T-helper 2 cell treated with Interferon-gamma antibody and Interleukin-4, amounts not matched to agents 100 ng/mL and 5 ng/mL, for 36 hours (primary cell): ENCODE results near the gene TIMM29. TPM values are rescaled to one million over a fixed set of nuclear protein-coding genes. Genes with fewer than 3 reads are reported as not detected.
"Not testable (repeated sequence)": the region's sequence is repeated elsewhere in the genome, so short reads cannot be mapped to it uniquely, and the experiment has no call there.

Experiments
- intact Hi-C: fragments of 100-400 bp; cut with micrococcal nuclease; formaldehyde crosslinking; loops from one replicate; pipeline ENCODE4 v1.15.1; 2023
- total RNA-seq: library from RNA; stranded (reverse); gene quantifications from 2 replicates; pipeline ENCODE4 v1.2.3, GENCODE V29; 2022

TIMM29 gene
- total RNA-seq, 1 donor from 2014 or later = 22.8 TPM

DNA sequence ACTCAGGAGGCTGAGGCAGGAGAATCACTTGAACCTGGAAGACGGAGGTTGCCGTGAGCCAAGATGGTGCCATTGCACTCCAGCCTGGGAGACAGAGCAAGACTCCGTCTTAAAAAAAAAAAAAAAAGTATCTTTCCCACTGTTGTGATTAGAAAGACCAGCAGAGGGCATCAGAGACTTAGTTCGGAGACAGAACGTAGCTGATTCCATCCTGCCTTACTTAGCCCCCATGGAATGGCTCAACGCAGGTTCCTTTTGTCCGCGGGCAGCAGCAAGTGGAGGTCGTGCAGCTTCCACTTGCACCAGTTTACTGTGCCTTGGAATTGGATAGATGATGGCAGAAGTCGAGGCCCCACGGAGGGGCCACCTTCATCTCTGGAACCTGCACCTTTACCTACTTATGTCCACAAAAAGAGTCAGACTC, 8.1 kb downstream of the TIMM29 start:
- intact Hi-C loops = no loop called here

GRCh38 chr19:10941649-10942048, 13.0 kb downstream of the TIMM29 start:
- intact Hi-C loops = loop anchor here (10.0 kb wide), 1 partner anchor 263 kb away; no protein-coding TSS in a partner anchor

DNA sequence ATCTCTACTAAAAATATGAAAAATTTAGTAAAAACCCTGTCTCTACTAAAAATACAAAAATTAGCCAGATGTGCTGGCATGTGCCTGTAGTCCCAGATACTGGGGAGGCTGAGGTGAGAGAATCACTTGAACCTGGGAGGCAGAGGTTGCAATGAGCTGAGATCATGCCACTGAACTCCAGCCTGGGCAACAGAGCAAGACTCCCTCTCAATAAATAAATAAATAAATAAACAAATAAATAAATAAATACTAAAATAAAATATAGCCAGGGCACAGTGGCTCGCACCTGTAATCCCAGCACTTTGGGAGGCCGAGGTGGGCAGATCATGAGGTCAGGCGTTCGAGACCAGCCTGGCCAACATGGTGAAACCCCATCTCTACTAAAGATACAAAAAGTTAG, 14.8 kb downstream of the TIMM29 start:
- intact Hi-C loops = loop anchor here (10.0 kb wide), 1 partner anchor 261 kb away; no protein-coding TSS in a partner anchor

GRCh38 chr19:10945264-10945663, 16.7 kb downstream of the TIMM29 start:
- intact Hi-C loops = loop anchor here (10.0 kb wide), 1 partner anchor 260 kb away; no protein-coding TSS in a partner anchor

- intact Hi-C loops = loop anchor here (10.0 kb wide), 1 partner anchor 258 kb away; no protein-coding TSS in a partner anchor
Measured at GRCh38 chr19:10946958-10947657, 18.5 kb downstream of the TIMM29 start.

DNA sequence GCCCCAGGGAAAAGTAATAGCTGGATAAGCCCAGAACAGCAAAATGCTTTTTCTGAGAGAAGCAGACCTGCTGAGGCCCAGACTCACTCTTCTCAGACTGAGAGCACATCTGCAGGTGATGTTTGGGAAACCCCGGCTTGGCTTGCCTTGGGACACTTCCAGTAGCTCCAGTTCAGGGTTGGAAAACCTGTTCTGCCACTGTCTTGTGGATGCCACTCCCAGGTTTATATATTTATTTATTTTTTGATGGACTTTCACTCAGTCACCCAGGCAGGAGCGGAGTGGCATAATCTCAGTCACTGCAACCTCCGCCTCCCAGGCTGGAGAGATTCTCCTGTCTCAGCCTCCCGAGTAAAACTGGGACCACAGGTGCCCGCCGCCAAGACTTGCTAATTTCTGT, 24.2 kb downstream of the TIMM29 start:
- intact Hi-C loops = no loop called here

GRCh38 chr19:10959277-10959968, 30.8 kb downstream of the TIMM29 start:
- intact Hi-C loops = not testable (repeated sequence)

- intact Hi-C loops = loop anchor here (1.0 to 2.0 kb wide), 4 partner anchors 32 to 475 kb away; partner anchors contain the start of genes LDLR, ODAD3, PRKCSH and TIMM29
Measured at GRCh38 chr19:10960314-10961072, 31.9 kb downstream of the TIMM29 start, which contains the start of gene SMARCA4. TSS of gene SMARCA4 (plus strand) at chr19:10961030. CDS start at chr19:10984152, 23,122 bp downstream.

DNA sequence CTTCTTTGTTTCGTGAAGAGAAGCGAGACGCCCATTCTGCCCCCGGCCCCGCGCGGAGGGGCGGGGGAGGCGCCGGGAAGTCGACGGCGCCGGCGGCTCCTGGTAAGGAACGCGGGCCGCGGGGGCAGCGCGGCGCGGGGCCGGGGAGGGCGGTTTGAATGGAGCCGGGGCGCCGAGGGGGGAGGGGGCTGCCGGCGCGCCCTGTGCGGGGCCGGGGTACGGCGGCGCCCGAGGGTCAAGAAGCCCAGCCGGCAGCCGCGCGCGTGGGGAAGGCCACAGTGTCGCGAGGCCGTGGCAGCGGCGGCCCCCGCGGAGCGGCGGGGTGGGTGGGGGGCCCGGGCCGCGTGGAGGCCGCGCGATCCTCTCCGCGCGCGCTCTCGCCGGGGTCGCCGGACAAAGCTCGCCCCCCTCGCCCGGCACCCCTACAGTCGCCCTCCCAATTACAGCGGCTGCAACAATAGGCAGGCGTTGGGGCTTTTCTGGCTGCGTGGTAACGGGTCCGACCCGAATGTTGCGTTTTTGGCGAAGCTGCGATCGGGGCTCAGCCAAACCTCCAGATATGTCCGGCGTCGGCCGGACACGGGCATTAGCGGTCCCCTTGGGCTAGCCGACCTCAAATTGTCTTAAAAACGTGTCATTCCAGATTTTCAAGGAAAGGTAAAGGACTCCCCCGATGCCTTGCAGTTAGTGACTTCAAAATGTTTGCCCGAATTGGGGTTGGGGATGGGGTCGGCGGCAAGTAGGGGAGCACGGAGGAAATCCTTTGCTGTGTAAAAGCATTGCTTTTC, 32.7 kb downstream of the TIMM29 start:
- intact Hi-C loops = loop anchor here (1.0 to 2.0 kb wide), 2 partner anchors 128 to 474 kb away; partner anchors contain the start of genes LDLR, ODAD3 and PRKCSH

- intact Hi-C loops = no loop called here
Measured at GRCh38 chr19:10962863-10963262, 34.3 kb downstream of the TIMM29 start.

DNA sequence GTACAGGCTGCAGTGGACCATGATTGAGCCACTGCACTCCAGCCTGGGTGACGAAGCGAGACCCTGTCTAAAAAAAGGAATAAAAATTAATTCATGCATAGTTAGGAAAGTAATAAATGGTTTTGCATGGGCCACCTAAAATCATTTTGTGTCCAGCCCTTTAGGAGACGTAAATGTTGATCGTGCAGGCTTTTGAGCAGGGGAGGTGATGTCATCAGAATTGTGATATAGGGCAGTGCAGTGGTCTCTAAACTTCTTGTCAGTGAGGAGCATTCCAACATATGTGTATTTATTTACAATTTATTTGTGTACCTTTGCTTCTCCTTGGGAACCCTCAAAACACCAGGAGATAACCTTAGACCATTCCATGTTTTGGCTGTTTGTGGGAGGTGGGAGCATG, 35.3 kb downstream of the TIMM29 start:
- intact Hi-C loops = no loop called here

- intact Hi-C loops = no loop called here
Measured at GRCh38 chr19:10964903-10965302, 36.3 kb downstream of the TIMM29 start.

DNA sequence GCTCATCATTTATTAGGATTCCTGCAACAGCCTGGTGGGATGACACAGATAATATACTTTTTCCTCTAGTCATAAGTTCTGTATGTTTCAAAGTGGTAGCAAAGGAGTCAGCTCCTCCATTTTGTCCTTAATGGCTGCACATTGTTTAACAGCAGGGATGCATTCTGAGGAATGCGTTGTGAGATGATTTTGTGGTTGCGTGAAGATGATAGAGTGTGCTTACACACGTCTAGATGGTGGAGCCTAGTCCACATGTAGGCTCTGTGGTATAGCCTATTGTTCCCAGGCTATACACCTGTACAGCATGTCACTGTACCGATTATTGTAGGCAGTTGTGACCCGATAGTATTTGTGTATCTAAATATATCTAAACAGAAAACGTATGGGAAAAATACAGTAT, 36.8 kb downstream of the TIMM29 start:
- intact Hi-C loops = no loop called here

DNA sequence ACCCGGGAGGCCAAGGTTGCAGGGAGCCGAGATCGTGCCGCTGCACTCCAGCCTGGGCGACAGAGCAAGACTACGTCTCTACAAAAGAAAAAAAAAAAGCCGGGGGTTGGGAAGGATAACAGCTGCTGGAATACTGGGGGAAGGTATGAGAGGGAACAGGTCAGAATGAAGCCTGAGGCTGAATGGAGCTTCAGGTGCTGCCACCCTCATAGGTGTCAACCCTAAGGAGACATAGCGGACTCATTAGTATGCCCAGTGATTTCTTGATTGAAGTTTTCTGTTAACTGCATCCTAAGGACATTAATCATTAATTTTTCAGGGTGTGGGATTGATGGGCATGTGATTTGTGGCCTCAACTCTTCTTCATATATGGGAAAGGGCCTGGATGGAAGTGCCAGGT, 38.2 kb downstream of the TIMM29 start:
- intact Hi-C loops = no loop called here

DNA sequence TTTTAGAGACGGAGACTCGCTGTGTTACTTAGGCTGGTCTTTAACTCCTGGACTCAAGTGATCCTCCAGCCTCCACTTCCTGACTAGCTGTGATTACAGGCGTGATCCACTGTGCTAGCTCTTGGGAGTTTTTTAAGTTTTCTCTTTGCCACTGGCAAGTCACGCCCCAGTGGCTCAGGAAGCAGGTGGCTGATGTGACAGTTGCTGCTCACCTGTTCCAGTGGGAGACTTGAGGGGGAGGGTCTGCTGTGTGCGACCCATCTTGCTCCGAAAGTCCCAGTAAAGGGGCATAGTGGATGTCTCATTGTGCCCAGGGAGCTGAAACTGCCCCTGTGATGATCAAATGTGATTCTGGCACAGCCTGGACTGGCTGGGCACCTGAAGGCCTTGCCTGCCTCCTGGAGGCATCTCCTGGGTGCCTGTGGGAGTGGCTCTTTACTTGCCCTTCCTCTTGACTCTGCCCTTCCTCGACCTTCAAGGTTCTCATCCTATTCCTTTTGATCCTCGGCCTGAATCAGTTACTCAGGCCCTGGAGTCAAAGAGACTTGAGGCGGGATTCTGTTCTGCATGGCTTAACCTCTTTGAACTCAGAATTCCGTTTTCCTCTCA, 40.0 kb downstream of the TIMM29 start:
- intact Hi-C loops = no loop called here

GRCh38 chr19:10971107-10971726, 42.6 kb downstream of the TIMM29 start:
- intact Hi-C loops = no loop called here

GRCh38 chr19:10975374-10976130, 46.9 kb downstream of the TIMM29 start:
- intact Hi-C loops = no loop called here

- intact Hi-C loops = no loop called here
Measured at GRCh38 chr19:10976131-10976892, 47.7 kb downstream of the TIMM29 start.
